CD4-positive, alpha-beta T cell treated with Interleukin-10 for 1 hour (primary cell): ENCODE results near the gene STIM1.

Experiments
- DNase-seq: peaks from one replicate; pipeline ENCODE4 v3.0.0-alpha.2; 2020

STIM1 gene

DNA sequence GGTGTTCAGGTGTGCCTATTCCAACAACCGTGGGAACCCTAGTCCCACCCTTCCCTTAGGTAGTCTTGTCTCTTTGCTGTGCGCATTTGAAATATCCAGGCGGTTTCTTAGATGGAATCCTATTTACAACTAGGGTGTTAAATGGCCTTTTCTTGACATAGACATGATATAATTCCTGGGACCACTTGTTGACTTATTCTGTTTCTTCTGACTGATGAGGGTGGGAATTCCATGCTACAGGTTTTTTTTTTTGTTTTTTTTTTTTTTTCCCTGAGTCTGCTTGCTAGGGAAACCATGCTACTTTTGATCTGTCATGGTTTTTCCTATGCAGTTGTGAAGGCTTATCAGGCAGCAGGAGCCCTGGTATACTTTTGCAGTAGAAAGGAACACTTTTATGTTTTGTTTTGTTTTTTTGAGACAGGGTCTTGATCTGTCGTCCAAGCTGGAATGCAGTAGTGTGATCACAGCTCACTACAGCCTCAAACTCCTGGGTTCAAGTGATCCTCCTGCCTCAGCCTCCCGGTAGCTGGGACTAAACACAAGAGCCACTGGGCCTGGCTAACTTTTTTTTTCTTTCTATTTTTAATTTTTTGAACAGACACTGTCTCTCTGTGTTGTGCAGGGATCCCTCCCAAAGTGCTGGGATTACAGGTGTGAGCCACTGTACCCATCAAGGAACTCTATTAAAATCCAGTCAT, 1.5 kb downstream of the STIM1 start:
- no peak for DNase-seq

DNA sequence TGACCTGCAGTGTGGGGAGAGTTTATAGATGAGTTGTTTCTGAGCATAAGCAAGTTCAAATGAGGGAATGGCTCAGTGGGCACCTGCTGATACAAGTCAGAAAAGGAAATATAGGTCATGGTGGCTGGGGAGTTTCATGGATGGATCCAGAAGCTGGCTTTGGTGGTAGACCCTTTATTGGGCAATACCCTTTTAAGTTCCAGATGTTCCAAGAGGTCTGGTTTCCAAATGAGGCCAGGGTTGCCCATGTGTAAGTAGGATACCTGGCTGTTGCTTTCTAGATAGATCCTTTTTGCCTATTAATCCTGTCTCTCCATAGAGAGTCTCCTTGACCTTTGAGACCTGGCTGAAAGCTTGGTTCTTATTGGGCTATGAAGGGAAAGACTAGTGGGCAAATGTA, 2.2 kb downstream of the STIM1 start:
- DNase-seq = no peak

DNA sequence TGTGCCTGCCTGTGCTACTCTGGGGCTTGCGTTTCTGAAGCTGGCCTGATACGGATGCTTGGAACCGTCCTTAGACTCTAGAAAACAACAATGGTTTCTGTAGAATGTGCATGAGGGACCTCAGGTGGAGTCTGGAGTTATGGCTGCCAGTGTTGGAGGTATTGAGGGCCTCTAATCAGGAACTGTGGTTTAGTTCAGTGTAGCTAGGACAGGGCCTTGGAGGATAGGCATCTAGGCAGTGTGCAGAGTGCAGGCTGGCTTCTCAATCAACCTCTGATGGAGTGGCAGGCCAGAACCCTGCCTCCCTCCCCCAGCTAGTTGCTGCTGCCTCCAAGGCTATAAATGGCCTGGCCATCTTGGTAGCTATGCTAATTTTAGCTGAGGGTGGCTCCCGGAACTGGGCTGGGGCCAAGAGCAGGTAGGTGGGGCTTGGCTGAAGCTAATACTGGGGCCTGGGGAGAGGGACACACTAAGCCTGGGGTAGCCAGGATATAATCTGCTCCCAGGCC, 4.0 kb downstream of the STIM1 start:
- DNase-seq = peak; percentile 43

DNA sequence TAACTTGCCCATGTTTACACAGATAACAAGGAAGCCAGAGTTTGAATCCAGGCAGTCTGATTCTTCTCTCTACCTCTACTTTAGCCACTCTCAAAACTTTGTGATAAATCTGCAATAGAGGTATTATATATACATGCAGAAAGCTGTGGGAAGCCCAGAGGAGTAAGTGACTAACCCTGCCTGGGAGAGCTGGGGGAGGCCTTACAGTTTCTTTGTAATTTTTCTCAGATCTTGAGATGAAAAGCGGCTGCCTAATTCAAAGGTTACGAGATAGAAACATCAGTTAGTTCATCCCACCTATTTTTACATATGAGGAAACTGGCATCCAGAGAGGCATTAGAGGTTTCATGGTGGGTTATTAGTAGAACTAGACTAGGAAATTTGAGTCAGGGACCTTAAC, 4.9 kb downstream of the STIM1 start:
- no peak for DNase-seq

GRCh38 chr11:3860898-3861393, 5.5 kb downstream of the STIM1 start:
- DNase-seq = peak; percentile 51

GRCh38 chr11:3861683-3862082, 6.2 kb downstream of the STIM1 start:
- no peak for DNase-seq

DNA sequence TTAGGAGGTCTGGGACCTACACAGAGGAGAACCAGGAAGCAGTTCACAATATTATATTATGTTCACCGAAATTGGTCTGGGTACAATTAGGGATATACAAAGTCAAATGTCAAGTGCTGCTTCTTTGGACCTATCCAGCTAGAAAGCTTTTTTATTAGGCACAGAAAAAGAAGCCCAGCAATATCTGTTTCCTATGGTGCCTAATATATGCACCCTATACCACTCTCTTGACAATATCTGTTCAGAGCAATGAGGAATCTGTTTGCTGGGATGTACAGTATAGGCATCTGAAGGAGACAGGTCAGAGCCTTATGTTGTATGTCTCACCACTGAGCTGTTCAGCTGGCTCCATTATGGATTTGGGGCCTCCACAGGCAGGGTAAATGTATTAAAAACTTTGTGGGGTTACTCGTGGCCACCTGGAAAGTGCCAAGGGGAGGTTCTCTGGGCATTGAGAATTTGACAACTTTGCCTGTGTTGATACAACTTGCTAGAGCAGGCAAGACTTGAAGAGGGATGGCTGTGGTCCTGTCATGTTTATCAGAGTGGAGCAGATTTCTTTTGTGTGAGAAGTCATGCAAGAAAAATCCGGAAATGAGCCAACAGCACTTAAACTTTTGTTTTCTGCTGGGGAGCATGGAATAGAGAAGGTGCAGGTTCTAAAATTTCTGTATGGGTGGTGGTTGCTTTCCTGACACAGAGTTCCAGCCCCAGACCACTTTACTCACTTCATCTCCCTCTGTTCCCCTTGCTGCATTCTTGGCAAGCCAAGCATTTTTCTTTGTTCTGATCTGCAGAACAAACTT, 10.1 kb downstream of the STIM1 start:
- DNase-seq = no peak

GRCh38 chr11:3866206-3866605, 10.7 kb downstream of the STIM1 start:
- no peak for DNase-seq

GRCh38 chr11:3866836-3867208, 11.4 kb downstream of the STIM1 start:
- no peak for DNase-seq

DNA sequence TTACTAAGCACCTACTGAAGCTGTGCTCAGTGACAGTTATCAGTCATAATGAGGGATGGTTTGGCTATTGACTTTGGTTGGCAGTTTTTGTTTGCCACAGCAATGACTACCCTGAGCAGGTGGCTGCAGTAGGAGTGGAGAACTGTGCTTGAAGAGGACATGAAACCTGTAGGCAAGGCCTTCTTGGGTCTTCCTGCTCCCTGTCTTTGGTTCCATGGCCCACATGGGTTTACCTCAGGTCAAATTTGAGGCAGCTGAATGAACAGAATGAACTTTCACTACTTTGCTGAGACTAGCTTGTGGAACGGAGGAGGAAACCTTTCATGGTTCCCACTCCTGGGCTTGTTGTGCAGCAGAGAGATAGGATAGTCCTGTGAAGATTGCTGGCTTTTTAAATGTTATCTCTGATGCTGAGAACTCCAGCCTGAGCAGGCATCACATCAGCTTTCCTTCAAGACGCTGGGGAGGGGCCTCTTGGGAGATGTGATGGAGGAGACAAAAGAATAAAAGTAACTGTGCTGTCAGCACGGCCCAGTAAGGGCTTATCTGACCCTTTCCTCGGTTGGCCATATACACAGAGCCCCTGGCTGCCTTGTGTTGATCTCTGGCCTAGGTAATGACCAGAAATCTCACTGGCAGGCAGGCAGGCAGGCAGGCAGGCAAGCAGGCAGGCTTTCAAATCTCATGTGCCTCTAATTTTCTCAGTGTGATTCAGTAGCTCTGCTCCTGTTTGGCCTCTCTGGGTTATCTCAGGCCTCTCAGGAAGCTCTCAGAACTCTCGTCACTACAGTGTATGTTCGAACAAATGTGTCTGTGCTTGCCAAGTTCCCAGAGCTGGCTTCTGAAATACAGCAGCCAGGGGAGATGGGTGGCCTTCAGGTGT, 12.0 kb downstream of the STIM1 start:
- no peak for DNase-seq

DNA sequence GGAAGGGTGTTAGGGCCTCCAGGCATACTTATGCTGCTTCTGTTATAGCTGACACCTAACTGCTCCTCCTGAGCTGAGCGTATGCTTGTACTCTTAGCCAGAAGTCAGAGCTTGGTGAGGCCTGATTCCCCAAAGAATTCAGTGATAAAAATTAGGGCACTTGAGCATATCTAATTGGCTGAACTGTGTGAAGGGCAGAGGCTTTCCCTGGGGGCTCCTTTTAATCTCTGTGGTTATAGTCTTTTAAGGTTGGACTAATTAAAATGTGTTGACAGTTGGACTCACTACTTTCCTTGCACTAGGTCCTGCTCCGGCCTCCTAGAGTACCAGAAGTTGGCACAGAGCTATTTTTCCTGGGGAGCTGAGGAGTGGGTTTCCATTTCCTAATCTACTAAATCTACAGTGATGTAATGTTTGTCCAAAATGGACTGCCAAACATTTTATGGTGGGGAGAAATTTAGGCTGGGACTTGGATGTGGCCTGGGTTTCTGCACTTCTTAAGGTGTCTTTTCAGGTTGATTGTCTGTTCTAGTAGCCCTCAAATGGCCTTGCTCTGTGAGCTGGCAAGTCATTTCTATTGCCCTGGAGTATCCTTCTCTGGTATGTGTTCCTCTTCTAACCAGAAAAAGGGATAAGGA, 18.4 kb downstream of the STIM1 start:
- no peak for DNase-seq

GRCh38 chr11:3876613-3877012, 21.1 kb downstream of the STIM1 start:
- DNase-seq = no peak

DNA sequence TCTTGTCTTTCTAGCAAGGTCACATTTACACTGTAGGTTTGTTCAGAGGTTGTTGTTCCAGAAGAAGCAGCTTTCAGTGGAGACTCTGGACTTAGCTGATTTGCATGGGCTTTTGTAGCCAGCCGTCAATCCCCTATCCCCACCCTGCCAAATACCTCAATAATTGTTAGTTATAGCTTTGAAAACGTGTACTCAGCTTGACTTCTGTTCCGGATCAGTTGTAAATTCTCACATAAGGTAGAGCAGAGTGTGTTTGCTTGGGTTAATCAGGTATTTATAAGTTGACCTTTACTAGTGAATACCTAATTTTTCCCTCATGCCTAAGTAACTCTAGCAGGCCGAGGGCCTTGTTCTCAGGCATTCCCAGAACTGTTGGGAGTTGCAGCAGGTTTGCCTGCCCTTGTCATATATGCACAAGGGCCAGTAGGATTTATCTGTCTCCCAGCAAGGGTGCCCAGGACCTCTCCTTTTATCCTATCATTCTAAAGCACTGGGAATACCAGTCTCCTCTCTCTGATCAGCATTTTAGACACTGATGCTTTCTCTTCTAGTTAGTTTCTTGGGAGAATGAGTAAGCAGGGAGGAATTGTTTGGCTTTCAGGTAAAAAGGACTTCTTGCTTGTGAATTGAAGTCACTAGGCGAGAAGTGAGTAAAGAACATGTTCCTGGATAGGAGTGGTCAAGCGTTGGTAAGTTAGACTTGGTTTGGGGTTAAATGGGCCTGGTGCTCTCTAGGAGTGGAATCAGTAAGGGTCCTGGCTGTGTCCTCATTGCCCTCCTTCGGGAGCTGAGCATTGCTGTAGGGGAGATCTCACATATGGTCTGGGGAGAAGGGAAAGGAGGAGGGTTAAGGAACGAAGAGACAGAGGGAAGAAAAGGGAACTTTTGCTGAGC, 22.1 kb downstream of the STIM1 start:
- DNase-seq = no peak

DNA sequence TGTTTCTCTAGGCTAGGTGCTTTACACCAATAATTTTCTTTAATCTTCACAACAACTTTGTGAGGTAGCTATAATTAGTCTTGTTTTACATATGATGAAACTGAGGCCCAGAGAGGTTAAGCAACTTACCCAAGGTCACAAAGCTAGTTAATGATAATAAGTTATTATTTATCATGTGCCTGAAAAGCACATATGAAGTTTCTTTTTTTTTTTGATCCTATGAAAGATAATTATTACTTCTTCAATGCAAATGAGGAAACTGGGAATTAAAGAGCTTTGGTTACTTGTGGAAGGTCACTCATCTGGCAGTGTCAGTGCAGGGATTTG, 22.8 kb downstream of the STIM1 start:
- DNase-seq = no peak

GRCh38 chr11:3879216-3879966, 23.9 kb downstream of the STIM1 start:
- no peak for DNase-seq

DNA sequence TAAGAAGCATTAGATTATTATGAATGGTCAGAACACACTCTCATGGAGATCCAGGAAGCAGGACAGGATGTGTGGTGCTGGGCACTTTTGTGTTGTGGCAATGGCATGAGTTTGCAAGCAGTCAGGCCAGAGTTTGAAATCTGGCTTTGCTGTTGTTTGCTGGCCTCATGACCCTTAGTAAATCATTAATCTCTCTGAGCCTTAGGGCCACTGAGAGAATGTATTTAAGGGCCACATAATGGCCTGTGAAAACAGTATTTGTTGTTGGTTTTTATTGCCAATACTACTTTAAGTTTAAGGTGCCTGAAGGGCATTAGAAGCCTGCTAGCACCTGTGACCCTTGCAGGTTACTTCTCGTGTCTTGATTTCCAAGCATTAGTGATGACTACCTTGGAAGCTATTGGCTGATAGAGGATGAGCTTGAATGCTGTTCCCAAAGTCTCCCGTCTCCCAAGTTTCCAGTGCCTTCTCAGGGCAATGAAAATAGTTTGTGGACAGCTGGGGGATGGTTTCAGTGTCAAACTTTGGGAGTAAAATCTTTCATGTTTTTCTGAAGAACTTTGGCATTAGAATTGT, 24.6 kb downstream of the STIM1 start:
- DNase-seq = no peak

- no peak for DNase-seq
Measured at GRCh38 chr11:3880724-3881123, 25.3 kb downstream of the STIM1 start.

- peak; percentile 44 for DNase-seq
Measured at GRCh38 chr11:3882655-3883054, 27.2 kb downstream of the STIM1 start.

DNA sequence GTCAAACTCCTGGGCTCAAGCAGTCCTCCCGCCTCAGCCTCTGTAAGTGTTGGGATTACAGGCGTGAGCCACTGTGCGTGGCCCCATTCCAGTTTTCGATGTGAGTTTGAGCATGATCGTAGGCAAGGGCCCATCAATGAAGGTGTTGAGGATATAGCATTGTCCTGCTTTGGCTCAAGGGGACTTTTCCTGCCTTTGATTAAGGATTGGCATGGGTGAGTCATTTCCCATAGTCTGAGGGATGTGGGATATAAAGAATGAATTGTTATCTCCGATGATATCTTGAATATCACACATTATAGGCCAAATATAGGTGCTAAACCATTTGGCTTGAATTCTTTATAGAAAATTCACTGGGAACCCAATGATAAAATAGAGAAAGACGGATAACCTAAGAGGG, 30.4 kb downstream of the STIM1 start:
- no peak for DNase-seq

DNA sequence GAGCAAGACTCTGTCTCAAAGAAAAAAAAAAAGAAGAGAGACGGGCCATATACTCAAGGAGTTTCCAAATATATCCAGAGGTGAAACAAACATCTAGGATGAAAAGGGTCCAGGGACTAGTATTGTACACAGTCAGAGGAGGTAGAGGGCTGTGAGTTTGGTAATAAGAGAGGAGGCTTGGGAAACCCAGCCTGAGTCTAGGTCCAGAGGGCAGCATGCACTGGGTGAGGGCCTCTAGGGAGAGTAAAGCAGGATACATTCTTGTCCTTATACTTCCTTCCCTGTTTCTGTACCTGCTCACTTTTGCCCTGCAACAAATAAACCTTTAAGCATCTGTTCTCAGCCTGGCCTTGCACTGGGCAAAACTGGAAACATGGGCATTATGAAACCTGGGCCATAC, 31.5 kb downstream of the STIM1 start:
- no peak for DNase-seq

GRCh38 chr11:3888876-3889275, 33.4 kb downstream of the STIM1 start:
- no peak for DNase-seq
